NCI-H2081 treated with DMSO at 0.1 percent for 48 hours (cell line): Measurements from ENCODE around the gene ATP8A1.
"Not testable (repeated sequence)": the region's sequence is repeated elsewhere in the genome, so short reads cannot be mapped to it uniquely, and the experiment has no call there.

Experiments
- DNase-seq: peaks from one replicate; lab custom pipeline; 2025; lab: John Stamatoyannopoulos, UW

The ATP8A1 gene

GRCh38 chr4:42501624-42502401, 155.1 kb downstream of the ATP8A1 start:
- DNase-seq = no peak

- no peak for DNase-seq
Observed at GRCh38 chr4:42498040-42498439, 158.9 kb downstream of the ATP8A1 start.

GRCh38 chr4:42497142-42497910, 159.6 kb downstream of the ATP8A1 start:
- no peak for DNase-seq

- DNase-seq = no peak
Observed at GRCh38 chr4:42492962-42493361, 163.9 kb downstream of the ATP8A1 start.

- no peak for DNase-seq
Observed at GRCh38 chr4:42490015-42490414, 166.9 kb downstream of the ATP8A1 start.

- DNase-seq = no peak
Observed at GRCh38 chr4:42489095-42489494, 167.8 kb downstream of the ATP8A1 start.

- DNase-seq = no peak
Observed at GRCh38 chr4:42488554-42488953, 168.4 kb downstream of the ATP8A1 start.

GRCh38 chr4:42488114-42488513, 168.8 kb downstream of the ATP8A1 start:
- DNase-seq = no peak

GRCh38 chr4:42487230-42487629, 169.7 kb downstream of the ATP8A1 start:
- DNase-seq = no peak

GRCh38 chr4:42486156-42486555, 170.7 kb downstream of the ATP8A1 start:
- not testable (repeated sequence) for DNase-seq

- no peak for DNase-seq
Observed at GRCh38 chr4:42484630-42485029, 172.3 kb downstream of the ATP8A1 start.

GRCh38 chr4:42483426-42484379, 173.2 kb downstream of the ATP8A1 start:
- no peak for DNase-seq

- no peak for DNase-seq
Observed at GRCh38 chr4:42482516-42483327, 174.2 kb downstream of the ATP8A1 start.

GRCh38 chr4:42480717-42481116, 176.2 kb downstream of the ATP8A1 start:
- DNase-seq = no peak

GRCh38 chr4:42480281-42480680, 176.6 kb downstream of the ATP8A1 start:
- no peak for DNase-seq

GRCh38 chr4:42478946-42479345, 178.0 kb downstream of the ATP8A1 start:
- no peak for DNase-seq

GRCh38 chr4:42478509-42478908, 178.4 kb downstream of the ATP8A1 start:
- DNase-seq = no peak

- no peak for DNase-seq
Observed at GRCh38 chr4:42474406-42474805, 182.5 kb downstream of the ATP8A1 start.

GRCh38 chr4:42473071-42473684, 183.7 kb downstream of the ATP8A1 start:
- DNase-seq = no peak

GRCh38 chr4:42471896-42472295, 185.0 kb downstream of the ATP8A1 start:
- DNase-seq = no peak

GRCh38 chr4:42470023-42470422, 186.9 kb downstream of the ATP8A1 start:
- no peak for DNase-seq
